ENCODE measurements around the gene ADAMTS9. TPM values are rescaled to one million over a fixed set of nuclear protein-coding genes. Genes with fewer than 3 reads are reported as not detected.

The ADAMTS9 gene
- total and polyA plus RNA-seq, 9 of the 15 experiments (the other 6 are each of a cell fraction or from before 2014, with no cell fraction given) = 0.05 to 0.32 (median 0.13) TPM; not detected in 2

- no peak overlapping the region for H3K4me2 ChIP-seq (ENCODE audit: insufficient read depth, low read length)
- ChIA-PET CTCF (ENCODE audit: low intra/inter-chr PET ratio) (no interaction called here), POLR2A (no interaction called here)
- no peak overlapping the region for H3K9ac ChIP-seq (ENCODE audit: insufficient read depth in 1 of 2, low read depth in 2 of 2, low read length in 2 of 2)
- H3K9me1 ChIP-seq (ENCODE audit: control insufficient read depth, insufficient read depth, low read length) = no peaks in the 10 kb centered on the region
- ATAC-seq = no peak
- no peaks in the 10 kb centered on the region for H3K9me3 ChIP-seq (replicated peaks; ENCODE audit: control insufficient read depth, insufficient read depth, low read depth, low read length)
- H3K27me3 ChIP-seq (ENCODE audit: control insufficient read depth in 2 of 2, insufficient read depth in 2 of 2, low read length in 2 of 2) = no peaks in the 10 kb centered on the region
- H2AFZ ChIP-seq (ENCODE audit: low read depth, low read length) = no peak overlapping the region
- no TSS peak for BruUV-seq (replicated peaks)
- no peaks in the 10 kb centered on the region for H4K20me1 ChIP-seq (replicated peaks; ENCODE audit: control insufficient read depth, insufficient read depth, low read length)
- no peaks in the 10 kb centered on the region for H3K79me2 ChIP-seq (ENCODE audit: control insufficient read depth, insufficient read depth, low read length)
- H3K4me3 ChIP-seq = no peak overlapping the region
- no peak overlapping the region for H3K27ac ChIP-seq (ENCODE audit: extremely low read depth, low read depth, low read length)
- intact Hi-C loops (cut with micrococcal nuclease) = no loop called here
- in situ Hi-C loops (cut with MboI) = no loop called here
- 0% methylated on average over 6 of the region's 7 CpGs for WGBS (ENCODE audit: insufficient coverage, low coverage, missing lambda C conversion rate)
- FAIRE-seq = no peak
- H3K4me1 ChIP-seq (replicated peaks in 1 of 2; ENCODE audit: control insufficient read depth in 2 of 2, insufficient read depth in 2 of 2, low read length in 2 of 2) = no peaks in the 10 kb centered on the region
- H3K36me3 ChIP-seq (ENCODE audit: control insufficient read depth, insufficient read depth, low read length) = no peaks in the 10 kb centered on the region
- DNase-seq (ENCODE audit: extremely low read depth in 1 of 4, low spot score in 3 of 4) = no peak
- TF ChIP-seq C11orf30 (IDR thresholded peaks at IDR 0.05; ENCODE audit: low read depth) (no peak), ZNF518B (CRISPR knock-in tag; IDR thresholded peaks at IDR 0.05) (no peak), ADNP (tag; IDR thresholded peaks at IDR 0.05) (no peak), ERF (CRISPR knock-in tag; IDR thresholded peaks at IDR 0.05) (no peak), ZNF511 (CRISPR knock-in tag; IDR thresholded peaks at IDR 0.05) (no peak), NFYB (IDR thresholded peaks at IDR 0.05; ENCODE audit: extremely low read depth, insufficient read length) (no peak), NEUROD1 (IDR thresholded peaks at IDR 0.05; ENCODE audit: borderline replicate concordance, low read depth, low read length, partially characterized antibody) (no peak), POLR2A (conservative IDR thresholded peaks at IDR 0.05) (no peak), BRF1 (IDR thresholded peaks at IDR 0.05; ENCODE audit: borderline replicate concordance, extremely low read depth, insufficient read length) (no peak), ESRRA (IDR thresholded peaks at IDR 0.05; ENCODE audit: borderline replicate concordance, low read depth) (no peak)
Measured at GRCh38 chr3:64627471-64628321, 60.1 kb downstream of the ADAMTS9 start.

Measured in K562 (cell line).